Non-pigmented ciliary epithelial cell (primary cell): ENCODE results near the gene RPLP2.

Experiments
- DNase-seq: peaks from one replicate; pipeline ENCODE4 v3.0.0-alpha.2; 2010; ENCODE audit warnings: low read depth

Gene RPLP2

GRCh38 chr11:803770-804598 is 5.8 kb upstream of the RPLP2 start:
- DNase-seq: no peak

DNA sequence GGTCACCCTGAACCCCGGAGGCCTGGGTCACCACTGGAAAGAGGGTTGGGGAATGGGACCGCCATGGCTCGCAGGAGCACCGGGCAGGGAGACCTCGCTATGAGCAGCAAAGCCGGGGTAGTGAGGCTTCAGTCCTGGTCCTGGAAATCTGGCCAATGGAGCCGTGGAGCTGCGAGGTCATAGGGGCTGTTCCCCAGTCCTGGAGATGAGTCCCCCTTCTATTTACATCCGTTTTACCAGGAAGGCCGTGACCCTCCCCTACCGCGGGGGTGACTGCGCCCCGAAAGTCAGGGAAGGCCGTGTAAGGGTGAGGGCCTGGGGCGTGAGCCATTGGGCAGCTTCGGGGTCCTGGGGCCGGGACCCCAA is 5.2 kb upstream of the RPLP2 start:
- no peak for DNase-seq

GRCh38 chr11:808427-809286 is 1.1 kb upstream of the RPLP2 start:
- no peak for DNase-seq

GRCh38 chr11:810040-810567 is 337 bp downstream of the RPLP2 start:
- DNase-seq: no peak

- no peak for DNase-seq
These were observed 1.9 kb downstream of the RPLP2 start for GRCh38 chr11:811446-812245.

DNA sequence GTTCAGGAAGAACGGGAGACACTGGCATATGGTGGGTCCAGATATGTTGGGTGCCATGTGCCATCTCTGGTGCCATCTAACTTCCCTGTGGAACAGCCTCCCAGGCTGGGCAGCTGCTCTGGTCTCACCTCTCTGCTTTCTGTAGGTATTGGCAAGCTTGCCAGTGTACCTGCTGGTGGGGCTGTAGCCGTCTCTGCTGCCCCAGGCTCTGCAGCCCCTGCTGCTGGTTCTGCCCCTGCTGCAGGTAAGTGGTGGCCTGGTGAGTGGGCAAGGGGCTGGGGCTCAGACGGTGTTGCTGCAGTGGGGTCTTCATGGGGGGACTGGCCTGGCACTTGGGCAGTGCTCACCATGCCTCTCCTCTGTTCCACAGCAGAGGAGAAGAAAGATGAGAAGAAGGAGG is 2.6 kb downstream of the RPLP2 start:
- DNase-seq: no peak

- DNase-seq: no peak
These were observed 3.3 kb downstream of the RPLP2 start for GRCh38 chr11:813072-813455.

GRCh38 chr11:813456-814096 is 3.8 kb downstream of the RPLP2 start:
- DNase-seq: no peak

- no peak for DNase-seq
These were observed 6.1 kb downstream of the RPLP2 start for GRCh38 chr11:815675-816432.

DNA sequence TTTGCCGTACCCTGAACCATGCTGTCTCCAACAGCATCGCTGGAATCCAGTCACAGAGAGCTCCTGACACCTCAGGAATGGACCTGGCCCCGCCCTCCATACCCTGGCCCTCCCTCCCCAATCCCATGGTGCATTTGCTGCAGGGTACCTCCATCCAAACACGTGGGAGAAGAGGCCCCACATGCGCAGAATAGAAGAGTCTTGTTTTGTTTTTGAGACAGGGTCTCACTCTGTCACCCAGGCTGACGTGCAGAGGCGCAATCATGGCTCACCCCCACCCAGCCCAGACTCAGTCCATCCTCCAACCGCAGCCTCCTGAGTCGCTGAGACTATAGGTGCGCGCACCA is 6.6 kb downstream of the RPLP2 start:
- DNase-seq: no peak

- no peak for DNase-seq
These were observed 8.8 kb downstream of the RPLP2 start, which contains the start of gene PNPLA2 for GRCh38 chr11:818396-819128. TSS of gene PNPLA2 (plus strand) at chr11:818914. CDS start at chr11:819719, 805 bp downstream.

- no peak for DNase-seq
These were observed 9.6 kb downstream of the RPLP2 start for GRCh38 chr11:819129-819931.

- no peak for DNase-seq
These were observed 10.3 kb downstream of the RPLP2 start for GRCh38 chr11:819943-820649.

DNA sequence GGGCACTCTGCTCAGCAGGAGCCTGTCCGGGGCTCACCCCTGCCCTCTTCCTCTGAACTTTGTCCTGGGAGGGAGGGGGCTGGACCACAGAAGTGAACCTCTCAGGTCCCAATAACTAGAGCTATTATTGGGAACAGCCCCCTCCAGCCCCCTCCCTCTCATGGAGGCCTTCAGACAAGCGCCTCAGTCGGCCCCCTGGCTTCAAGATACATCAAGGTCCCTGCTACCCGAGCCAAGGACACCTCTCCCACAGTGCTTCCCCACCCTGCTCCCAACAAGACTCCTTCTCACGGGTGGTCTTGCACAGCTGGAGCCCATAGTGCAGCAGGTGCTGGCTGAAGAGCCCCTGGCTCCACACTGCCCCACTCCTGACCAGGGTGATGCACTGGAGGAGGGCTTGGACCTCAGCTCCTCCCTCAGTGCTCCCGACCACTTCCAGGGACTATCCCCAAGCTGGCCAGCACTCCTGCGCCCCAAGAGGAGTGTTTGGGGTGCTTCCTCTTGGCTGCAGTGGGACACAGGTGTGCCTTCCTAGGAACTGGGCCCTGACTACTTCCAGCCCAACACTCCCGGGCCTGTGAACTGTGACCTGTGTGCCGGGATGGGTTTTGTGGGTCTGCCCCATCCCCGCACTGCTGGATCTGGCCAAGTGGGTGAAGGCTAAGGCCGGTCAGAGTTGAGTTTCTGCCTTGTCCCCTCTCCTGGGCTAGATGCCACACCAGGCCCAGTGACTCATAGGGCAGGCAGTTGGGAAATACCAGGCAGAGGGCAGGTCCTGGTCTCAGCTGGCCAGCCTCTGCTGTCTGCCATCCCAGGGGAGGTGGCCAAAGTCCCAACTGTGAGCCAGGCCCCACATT is 11.1 kb downstream of the RPLP2 start:
- no peak for DNase-seq

DNA sequence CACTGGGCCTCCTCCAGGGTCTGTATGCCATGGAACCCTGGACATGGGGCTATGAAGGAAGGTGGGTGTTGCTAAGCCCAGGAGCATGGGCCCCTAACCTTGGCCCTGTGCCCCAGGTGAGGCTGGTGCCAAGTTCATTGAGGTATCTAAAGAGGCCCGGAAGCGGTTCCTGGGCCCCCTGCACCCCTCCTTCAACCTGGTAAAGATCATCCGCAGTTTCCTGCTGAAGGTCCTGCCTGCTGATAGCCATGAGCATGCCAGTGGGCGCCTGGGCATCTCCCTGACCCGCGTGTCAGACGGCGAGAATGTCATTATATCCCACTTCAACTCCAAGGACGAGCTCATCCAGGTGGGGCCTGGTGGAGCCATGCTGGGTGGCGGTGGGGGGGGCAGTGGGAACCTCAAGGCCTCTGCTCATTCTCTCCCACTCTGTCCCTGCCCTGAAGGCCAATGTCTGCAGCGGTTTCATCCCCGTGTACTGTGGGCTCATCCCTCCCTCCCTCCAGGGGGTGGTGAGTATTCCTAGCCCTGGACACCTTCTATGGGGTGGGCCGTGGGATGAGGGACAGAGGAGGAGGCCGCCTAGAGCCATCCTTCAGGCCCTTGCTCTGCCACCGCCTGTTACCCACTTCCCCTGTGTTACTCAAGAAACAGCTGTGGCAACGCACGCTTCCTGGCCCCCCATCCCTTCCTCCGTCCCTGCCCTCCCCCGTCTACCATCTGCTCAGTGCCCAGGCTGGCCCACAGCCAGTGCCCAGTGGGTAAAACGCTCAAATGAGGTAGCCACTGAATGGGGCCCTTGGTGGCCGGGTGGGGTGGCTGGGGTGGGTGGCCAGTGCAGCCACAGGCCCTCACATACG is 12.0 kb downstream of the RPLP2 start:
- no peak for DNase-seq

GRCh38 chr11:823441-824291 is 13.9 kb downstream of the RPLP2 start:
- DNase-seq: no peak
